A549 (cell line): ENCODE data around the gene HIVEP3. TPM values are rescaled to one million over a fixed set of nuclear protein-coding genes. Genes with fewer than 3 reads are reported as not detected.

Experiments
- ATAC-seq, 2 experiments: fragments of 200-7000 bp in 1 of 2; fragments of >200 bp in 1 of 2; cut with Nextera tagmentation in 1 of 2; cut with Tn5 transposase in 1 of 2; 3 replicates each; pipeline versions ENCODE4 v1.8.0 to v1.9.1; 2018 to 2020; ENCODE audit warnings: mild to moderate bottlenecking in 1 of 2, moderate library complexity in 1 of 2
- CTCF ChIA-PET: fragments of 300-600 bp; sonication (Branson Sonifier 250); formaldehyde crosslinking; extraction: SDS; loops from one replicate; lab custom pipeline; 2021; ENCODE audit warnings: antibody characterized with exemption, inconsistent platforms; lab: Yijun Ruan, JAX
- POLR2A ChIA-PET: fragments of 350-600 bp; formaldehyde crosslinking; extraction: SDS; loops from one replicate; lab custom pipeline; 2021; ENCODE audit warnings: antibody characterized with exemption, inconsistent platforms; lab: Yijun Ruan, JAX
- DNase-seq, 2 experiments: peaks; one replicate each; pipeline versions ENCODE4 v3.0.0 to v3.0.0-alpha.2; 2011 to 2016; ENCODE audit warnings: low read depth in 1 of 2, low spot score in 1 of 2
- FAIRE-seq: peaks from 2 replicates; lab custom pipeline; 2011; peaks lifted over from hg19 to GRCh38; lab: Jason Lieb, UNC
- H3K27ac ChIP-seq, 2 experiments: fragments of >200 bp; sonication (Bioruptor Twin); formaldehyde crosslinking; 3 replicates each; pipeline ENCODE4 v1.5.1; 2016 to 2017
- H3K4me1 ChIP-seq: fragments of >200 bp; sonication (Bioruptor Twin); formaldehyde crosslinking; 3 replicates; pipeline ENCODE4 v1.6.1; 2016
- H3K4me2 ChIP-seq: fragments of >200 bp; sonication (Bioruptor Twin); formaldehyde crosslinking; 3 replicates; pipeline ENCODE4 v1.6.1; 2016
- H3K4me3 ChIP-seq: fragments of >200 bp; sonication (Bioruptor Twin); formaldehyde crosslinking; 3 replicates; pipeline ENCODE4 v1.5.1; 2016
- H3K9me3 ChIP-seq: fragments of >200 bp; sonication (Bioruptor Twin); formaldehyde crosslinking; 3 replicates; pipeline ENCODE4 v1.6.1; 2016
- BCL3 ChIP-seq: fragments of >200 bp; sonication (Bioruptor Twin); formaldehyde crosslinking; IDR thresholded peaks from 3 replicates; pipeline ENCODE4 v1.6.1; 2016
- EHMT2 ChIP-seq: fragments of 200-600 bp; sonication (generic); IDR thresholded peaks from 2 replicates; pipeline ENCODE4 v1.6.1; 2016; ENCODE audit warnings: antibody characterized with exemption, low read depth, mild to moderate bottlenecking, moderate library complexity
- ELK1 ChIP-seq: fragments of 150-350 bp; IDR thresholded peaks from 2 replicates; pipeline ENCODE4 v1.6.1; 2014; ENCODE audit warnings: low read depth, mild to moderate bottlenecking, low read length
- ESRRA ChIP-seq: fragments of 150-350 bp; IDR thresholded peaks from 2 replicates; pipeline ENCODE4 v1.6.1; 2014; ENCODE audit warnings: mild to moderate bottlenecking, low read length, borderline replicate concordance
- FOSL2 ChIP-seq, 2 experiments: fragments of 450-650 bp in 1 of 2; fragments of >200 bp in 1 of 2; sonication (Bioruptor Twin) in 1 of 2; formaldehyde crosslinking; IDR thresholded peaks; 2 replicates each; pipeline versions ENCODE4 v1.5.0 to v1.6.1; 2016 to 2020; ENCODE audit warnings: mild to moderate bottlenecking in 1 of 2, moderate library complexity in 1 of 2
- FOXS1 ChIP-seq: fragments of 250-450 bp; sonication (Bioruptor Pico); IDR thresholded peaks from 2 replicates; pipeline ENCODE4 v1.5.0; 2020; ENCODE audit warnings: mild to moderate bottlenecking, moderate library complexity
- HDAC2 ChIP-seq: fragments of 200-600 bp; sonication (generic); IDR thresholded peaks from 2 replicates; pipeline ENCODE4 v1.6.1; 2016
- HEYL ChIP-seq: fragments of 250-450 bp; sonication (Bioruptor Pico); IDR thresholded peaks from 2 replicates; pipeline ENCODE4 v1.8.0; 2021; ENCODE audit warnings: mild to moderate bottlenecking, moderate library complexity
- JUNB ChIP-seq: fragments of >200 bp; sonication (Bioruptor Twin); formaldehyde crosslinking; IDR thresholded peaks from 2 replicates; pipeline ENCODE4 v1.6.1; 2016
- KDM1A ChIP-seq: fragments of 200-600 bp; sonication (generic); IDR thresholded peaks from 2 replicates; pipeline ENCODE4 v1.6.1; 2016; ENCODE audit warnings: low read depth, mild to moderate bottlenecking
- MAFK ChIP-seq: fragments of 450-650 bp; IDR thresholded peaks from 2 replicates; pipeline ENCODE4 v1.6.1; 2014; ENCODE audit not compliant: partially characterized antibody
- NPAS2 ChIP-seq: fragments of 250-450 bp; sonication (Bioruptor Pico); IDR thresholded peaks from 2 replicates; pipeline ENCODE4 v1.8.0; 2022; ENCODE audit warnings: mild to moderate bottlenecking, moderate library complexity, borderline replicate concordance
- NR3C1 ChIP-seq: fragments of >200 bp; sonication (Bioruptor Twin); formaldehyde crosslinking; IDR thresholded peaks from 3 replicates; pipeline ENCODE4 v1.6.1; 2017
- POLR2AphosphoS2 ChIP-seq: conservative IDR thresholded peaks from 2 replicates; pipeline ENCODE4 v1.6.1; 2012; ENCODE audit warnings: low read length, improper control_type of control experiment, inconsistent platforms
- RAD21 ChIP-seq, 2 experiments: fragments of >200 bp in 1 of 2; sonication (Bioruptor Twin) in 1 of 2; formaldehyde crosslinking in 1 of 2; IDR thresholded peaks in 1 of 2; conservative IDR thresholded peaks in 1 of 2; 2 replicates in 1 of 2; 3 replicates in 1 of 2; pipeline ENCODE4 v1.6.1; 2012 to 2018; ENCODE audit warnings: inconsistent platforms in 1 of 2
- RARB ChIP-seq: fragments of 250-450 bp; sonication (Bioruptor Pico); IDR thresholded peaks from 2 replicates; pipeline ENCODE4 v1.8.0; 2021; ENCODE audit warnings: mild to moderate bottlenecking, moderate library complexity
- RCOR1 ChIP-seq: fragments of 150-350 bp; IDR thresholded peaks from 2 replicates; pipeline ENCODE4 v1.6.1; 2014; ENCODE audit warnings: antibody characterized with exemption, low read length, low read depth
- RFX5 ChIP-seq: fragments of 450-650 bp; IDR thresholded peaks from 2 replicates; pipeline ENCODE4 v1.7.1; 2014; ENCODE audit warnings: antibody characterized with exemption, mild to moderate bottlenecking, moderate library complexity
- RNF2 ChIP-seq: fragments of 200-600 bp; sonication (generic); IDR thresholded peaks from 2 replicates; pipeline ENCODE4 v1.6.1; 2016; ENCODE audit warnings: low read depth, mild to moderate bottlenecking, antibody characterized with exemption, moderate library complexity, borderline replicate concordance
- SMC3 ChIP-seq: fragments of >200 bp; sonication (Bioruptor Twin); formaldehyde crosslinking; IDR thresholded peaks from 3 replicates; pipeline ENCODE4 v1.6.1; 2018; ENCODE audit warnings: inconsistent platforms
- SREBF2 ChIP-seq: fragments of 450-650 bp; IDR thresholded peaks from 2 replicates; pipeline ENCODE4 v1.6.1; 2014; ENCODE audit warnings: mild to moderate bottlenecking, moderate library complexity
- TFCP2L1 ChIP-seq: fragments of 250-450 bp; sonication (Bioruptor Pico); IDR thresholded peaks from 2 replicates; pipeline ENCODE4 v1.5.0; 2021; ENCODE audit warnings: mild to moderate bottlenecking
- ZFP36 ChIP-seq: fragments of 450-650 bp; IDR thresholded peaks from 2 replicates; pipeline ENCODE4 v1.6.1; 2014; ENCODE audit warnings: borderline replicate concordance; ENCODE audit not compliant: partially characterized antibody
- ZNF302 ChIP-seq: fragments of 250-450 bp; sonication (Bioruptor Pico); IDR thresholded peaks from 2 replicates; pipeline ENCODE4 v1.9.0; 2021; ENCODE audit warnings: inconsistent platforms, mild to moderate bottlenecking, moderate library complexity
- WGBS: methylation state at CpG from one replicate; pipeline ENCODE4 v1.1.6; 2017; ENCODE audit errors: missing lambda C conversion rate; 5-methylcytosine and 5-hydroxymethylcytosine counted together
- polyA plus RNA-seq, 4 experiments: library from polyadenylated mRNA; depleted of rRNA in 3 of 4; stranded (reverse); fragments of >200 nt; fragmentation: RNase III in 1 of 4; extraction: RNeasy Plus Mini Kit Qiagen cat#74134 plus additional on column Dnase treatment in 1 of 4; gene quantifications; 2 replicates in 3 of 4; 3 replicates in 1 of 4; pipeline ENCODE4 v1.2.3, GENCODE V29; 2011 to 2017
- TF ChIP-seq, protein P1 (sequence below): fragments of >200 bp; sonication (Bioruptor Twin); formaldehyde crosslinking; IDR thresholded peaks from 3 replicates; pipeline ENCODE4 v1.5.1; 2016
- TF ChIP-seq, protein P2 (sequence below): IDR thresholded peaks from 2 replicates; pipeline ENCODE4 v1.6.1; 2012; ENCODE audit warnings: low read depth, borderline replicate concordance
- TF ChIP-seq, protein P3 (sequence below): fragments of 250-450 bp; sonication (Bioruptor Pico); IDR thresholded peaks from 2 replicates; pipeline ENCODE4 v1.5.0; 2020; ENCODE audit warnings: low read depth, mild to moderate bottlenecking, moderate library complexity

HIVEP3 gene
- polyA plus RNA-seq, 2 of the 4 experiments (the other 2 are of a cell fraction): 1.5 to 2.0 TPM

DNA sequence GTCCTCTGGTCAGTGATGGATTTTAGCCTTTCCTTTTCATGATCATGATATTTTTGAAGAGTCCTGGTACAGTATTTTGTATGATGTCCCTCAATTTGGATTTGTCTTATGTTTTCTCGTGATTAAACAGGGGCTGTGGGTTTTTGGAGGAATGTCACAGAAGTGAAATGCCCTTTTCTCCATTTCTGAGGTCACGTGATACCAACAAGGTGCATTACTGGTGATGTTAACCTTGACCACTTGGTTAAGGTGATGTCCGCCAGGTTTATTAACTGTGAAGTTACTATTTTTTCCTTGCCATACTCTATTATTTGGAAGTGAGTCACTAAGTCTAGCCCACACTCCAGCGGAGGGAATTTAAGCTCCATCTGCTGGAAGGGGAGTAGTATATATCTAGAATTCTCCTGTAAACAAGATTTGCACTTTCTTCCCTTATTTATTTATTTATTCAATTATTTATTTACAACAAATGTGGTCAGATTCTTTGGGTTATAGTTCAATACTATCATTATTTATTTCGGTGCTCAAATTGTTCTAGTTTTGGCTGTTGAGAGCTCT lies 123.4 kb downstream of the HIVEP3 start:
- WGBS: 39% methylated on average over 5 of the region's 5 CpGs
- Histone ChIP-seq H3K27ac (no peak overlapping the region), H3K4me1 (no peaks in the 10 kb centered on the region), H3K9me3 (no peaks in the 10 kb centered on the region), H3K4me2 (no peak overlapping the region), H3K4me3 (no peak overlapping the region)
- ChIA-PET POLR2A (no interaction called here), CTCF (interaction anchor here (0.8 to 2.7 kb wide), 3 partner anchors 219 to 378 kb away, joined by 3 to 15 read pairs (median 3); no protein-coding TSS in a partner anchor)
- DNase-seq (peak in 1 of 2 experiments; percentile 19), FAIRE-seq (no peak)
- TF ChIP-seq RARB (CRISPR knock-in tag) (no peak), RFX5 (no peak), EHMT2 (no peak), KDM1A (no peak), SMC3 (peak; percentile 46; the same call in 2 of the 3 replicates), ELK1 (no peak), RAD21 (conservative IDR thresholded peaks at IDR 0.05 in 1 of 2, IDR thresholded peaks at IDR 0.05 in 1 of 2) (peak; percentile 40 to 44; a peak in 3 of 5 replicates), NPAS2 (CRISPR knock-in tag) (no peak)
- TF ChIP-seq, protein P1, sequence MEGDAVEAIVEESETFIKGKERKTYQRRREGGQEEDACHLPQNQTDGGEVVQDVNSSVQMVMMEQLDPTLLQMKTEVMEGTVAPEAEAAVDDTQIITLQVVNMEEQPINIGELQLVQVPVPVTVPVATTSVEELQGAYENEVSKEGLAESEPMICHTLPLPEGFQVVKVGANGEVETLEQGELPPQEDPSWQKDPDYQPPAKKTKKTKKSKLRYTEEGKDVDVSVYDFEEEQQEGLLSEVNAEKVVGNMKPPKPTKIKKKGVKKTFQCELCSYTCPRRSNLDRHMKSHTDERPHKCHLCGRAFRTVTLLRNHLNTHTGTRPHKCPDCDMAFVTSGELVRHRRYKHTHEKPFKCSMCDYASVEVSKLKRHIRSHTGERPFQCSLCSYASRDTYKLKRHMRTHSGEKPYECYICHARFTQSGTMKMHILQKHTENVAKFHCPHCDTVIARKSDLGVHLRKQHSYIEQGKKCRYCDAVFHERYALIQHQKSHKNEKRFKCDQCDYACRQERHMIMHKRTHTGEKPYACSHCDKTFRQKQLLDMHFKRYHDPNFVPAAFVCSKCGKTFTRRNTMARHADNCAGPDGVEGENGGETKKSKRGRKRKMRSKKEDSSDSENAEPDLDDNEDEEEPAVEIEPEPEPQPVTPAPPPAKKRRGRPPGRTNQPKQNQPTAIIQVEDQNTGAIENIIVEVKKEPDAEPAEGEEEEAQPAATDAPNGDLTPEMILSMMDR: peak; percentile 43
- TF ChIP-seq, all 56 proteins: peak for 3
- ATAC-seq: peak in 1 of 2 experiments; percentile 54; a peak in 1 of 6 replicates

DNA sequence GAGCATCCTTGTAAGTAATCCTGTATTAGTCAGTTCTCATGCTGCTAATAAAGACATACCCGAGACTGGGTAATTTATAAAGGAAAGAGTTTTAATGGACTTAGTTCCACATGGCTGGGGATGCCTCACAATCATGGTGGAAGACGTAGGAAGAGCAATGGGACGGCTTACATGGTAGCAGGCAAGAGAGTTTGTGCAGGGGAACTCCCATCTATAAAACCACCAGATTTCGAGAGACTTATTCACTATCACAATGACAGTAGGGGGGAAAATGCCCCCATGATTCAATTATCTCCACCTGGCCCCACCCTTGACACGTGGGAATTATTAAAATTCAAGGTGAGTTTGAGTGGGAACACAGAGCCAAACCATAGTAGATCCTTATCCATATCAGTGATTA lies 124.7 kb downstream of the HIVEP3 start:
- no peak for TF ChIP-seq NR3C1
- no peak for TF ChIP-seq FOXS1
- no peak for TF ChIP-seq FOSL2 (IDR thresholded peaks at IDR 0.05)
- TF ChIP-seq FOSL2 (CRISPR knock-in tag; IDR thresholded peaks at IDR 0.05): no peak
- TF ChIP-seq HEYL (CRISPR knock-in tag): no peak
- TF ChIP-seq RAD21 (conservative IDR thresholded peaks at IDR 0.05 in 1 of 2, IDR thresholded peaks at IDR 0.05 in 1 of 2): no peak
- no peak for TF ChIP-seq TFCP2L1 (CRISPR knock-in tag)
- no peak for TF ChIP-seq RFX5
- TF ChIP-seq RARB (CRISPR knock-in tag): no peak
- TF ChIP-seq, protein P2, sequence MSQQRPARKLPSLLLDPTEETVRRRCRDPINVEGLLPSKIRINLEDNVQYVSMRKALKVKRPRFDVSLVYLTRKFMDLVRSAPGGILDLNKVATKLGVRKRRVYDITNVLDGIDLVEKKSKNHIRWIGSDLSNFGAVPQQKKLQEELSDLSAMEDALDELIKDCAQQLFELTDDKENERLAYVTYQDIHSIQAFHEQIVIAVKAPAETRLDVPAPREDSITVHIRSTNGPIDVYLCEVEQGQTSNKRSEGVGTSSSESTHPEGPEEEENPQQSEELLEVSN: no peak
- no peak for TF ChIP-seq ESRRA
- TF ChIP-seq MAFK: no peak
- ChIA-PET CTCF (no interaction called here), POLR2A (no interaction called here)
- no peak for DNase-seq
- no peak for ATAC-seq
- Histone ChIP-seq H3K9me3 (no peaks in the 10 kb centered on the region), H3K27ac (no peak overlapping the region), H3K4me2 (no peak overlapping the region), H3K4me1 (no peaks in the 10 kb centered on the region), H3K4me3 (no peak overlapping the region)
- no peak for FAIRE-seq
- 56% methylated on average over 5 of the region's 5 CpGs for WGBS

- no peak overlapping the region for H3K4me3 ChIP-seq
- ChIA-PET POLR2A (no interaction called here), CTCF (interaction anchor here (1.5 kb wide), 1 partner anchor 20 kb away, joined by 3 read pairs; no protein-coding TSS in a partner anchor)
- DNase-seq: no peak
- no peak for FAIRE-seq
- no peak for ATAC-seq
- no peaks in the 10 kb centered on the region for H3K4me1 ChIP-seq
- H3K9me3 ChIP-seq: no peaks in the 10 kb centered on the region
- no peak overlapping the region for H3K4me2 ChIP-seq
- no peak overlapping the region for H3K27ac ChIP-seq
- TF ChIP-seq RNF2 (no peak), RCOR1 (no peak), ZNF302 (CRISPR knock-in tag) (no peak), JUNB (no peak), POLR2AphosphoS2 (no peak), KDM1A (no peak), SREBF2 (no peak), HEYL (CRISPR knock-in tag) (no peak), ZFP36 (no peak), HDAC2 (no peak), RFX5 (no peak), BCL3 (no peak)
- TF ChIP-seq, protein P3, sequence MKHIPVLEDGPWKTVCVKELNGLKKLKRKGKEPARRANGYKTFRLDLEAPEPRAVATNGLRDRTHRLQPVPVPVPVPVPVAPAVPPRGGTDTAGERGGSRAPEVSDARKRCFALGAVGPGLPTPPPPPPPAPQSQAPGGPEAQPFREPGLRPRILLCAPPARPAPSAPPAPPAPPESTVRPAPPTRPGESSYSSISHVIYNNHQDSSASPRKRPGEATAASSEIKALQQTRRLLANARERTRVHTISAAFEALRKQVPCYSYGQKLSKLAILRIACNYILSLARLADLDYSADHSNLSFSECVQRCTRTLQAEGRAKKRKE (CRISPR knock-in tag): no peak
These were observed 126.3 kb downstream of the HIVEP3 start for GRCh38 chr1:41792485-41792770.
